Measurements from ENCODE around the gene KBTBD12.
"Not testable (repeated sequence)": the region's sequence is repeated elsewhere in the genome, so short reads cannot be mapped to it uniquely, and the experiment has no call there.

The KBTBD12 gene

DNA sequence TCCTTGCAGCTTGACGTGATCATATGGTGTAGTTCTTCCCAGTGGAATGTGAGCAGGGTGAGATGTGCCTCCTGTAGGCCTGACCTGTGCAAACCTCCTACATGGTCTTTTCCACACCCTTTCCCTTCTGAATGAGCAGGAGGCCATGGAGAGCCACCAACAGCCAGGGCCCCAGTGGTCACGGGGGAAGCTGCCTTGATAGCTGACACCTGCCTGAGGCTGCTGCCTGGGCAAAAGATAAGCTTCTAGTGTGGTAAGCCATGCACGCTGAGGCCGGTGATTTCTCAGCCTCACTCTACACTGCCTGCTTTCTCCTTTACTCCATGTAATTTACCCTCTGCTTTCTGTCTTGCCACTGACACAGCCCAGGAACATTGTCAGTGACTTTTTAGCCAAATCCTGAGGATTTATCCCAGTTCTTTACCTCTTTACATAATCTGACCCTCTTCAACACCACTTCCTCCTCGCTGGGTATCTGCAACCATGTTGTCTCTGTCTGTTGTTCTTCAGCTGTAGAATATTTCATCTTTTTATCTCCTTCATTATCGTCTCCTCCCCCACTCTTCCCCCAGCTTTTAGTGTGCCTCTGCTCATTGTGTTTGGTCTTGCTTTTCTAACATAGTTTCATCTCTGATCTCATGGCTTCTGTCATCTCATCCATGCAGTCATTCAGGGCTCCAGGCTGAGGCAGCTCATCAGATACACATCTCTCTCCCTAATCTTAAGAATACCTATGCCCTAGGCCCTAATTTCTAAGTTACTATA is 11.2 kb upstream of the KBTBD12 start:
- DNase-seq (ENCODE audit: low read depth): no peak

DNA sequence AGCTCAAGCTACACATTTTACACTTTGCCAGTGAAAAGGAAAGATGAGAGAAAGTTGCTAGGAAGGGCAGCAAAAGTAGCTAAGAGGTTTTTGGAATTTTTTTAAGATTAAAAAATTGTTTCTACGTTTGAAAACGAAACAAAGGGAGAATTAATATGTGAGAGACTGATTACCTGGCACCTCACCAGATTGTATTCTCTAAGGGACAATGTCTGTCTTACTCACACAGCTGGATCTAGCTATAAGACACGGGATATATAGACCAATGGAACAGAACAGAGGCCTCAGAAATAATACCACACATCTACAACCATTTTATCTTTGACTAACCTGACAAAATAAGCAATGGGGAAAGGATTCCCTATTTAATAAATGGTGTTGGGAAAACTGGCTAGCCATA is 9.5 kb upstream of the KBTBD12 start:
- DNase-seq (ENCODE audit: low read depth): no peak

DNA sequence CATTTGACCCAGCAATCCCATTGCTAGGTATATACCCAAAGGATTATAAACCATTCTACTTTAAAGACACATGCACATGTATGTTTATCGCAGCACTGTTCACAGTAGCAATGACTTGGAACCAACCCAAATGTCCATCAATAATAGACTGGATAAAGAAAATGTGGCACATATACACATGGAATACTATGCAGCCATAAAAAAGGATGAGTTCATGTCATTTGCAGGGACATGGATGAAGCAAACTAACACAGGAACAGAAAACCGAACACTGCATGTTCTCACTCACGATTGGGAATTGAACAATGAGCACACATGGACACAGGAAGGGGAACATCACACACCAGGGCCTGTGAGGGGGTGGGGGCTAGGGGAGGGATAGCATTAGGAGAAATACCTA is 8.4 kb upstream of the KBTBD12 start:
- not testable (repeated sequence) for DNase-seq (ENCODE audit: low read depth)

DNA sequence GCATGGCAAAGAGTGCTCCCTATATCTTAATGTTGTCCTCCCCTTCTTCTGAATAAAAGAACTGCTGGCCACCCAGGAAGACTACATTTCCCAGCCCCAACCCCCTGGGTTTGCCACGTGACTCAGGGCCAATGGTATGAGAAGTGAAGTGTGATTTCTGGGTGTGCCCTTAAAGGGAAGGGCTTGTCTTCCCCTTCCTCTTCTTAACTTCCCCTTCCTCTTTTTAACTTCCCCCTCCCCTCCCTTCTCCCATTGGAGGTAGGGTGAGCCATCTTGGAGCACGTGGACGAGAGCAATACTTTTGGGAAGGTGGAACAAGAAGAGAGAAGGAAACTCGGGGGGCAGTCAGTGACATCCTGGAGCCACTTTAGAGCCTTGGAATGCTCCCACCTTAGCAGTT is 6.8 kb upstream of the KBTBD12 start:
- DNase-seq (ENCODE audit: low read depth): no peak

DNA sequence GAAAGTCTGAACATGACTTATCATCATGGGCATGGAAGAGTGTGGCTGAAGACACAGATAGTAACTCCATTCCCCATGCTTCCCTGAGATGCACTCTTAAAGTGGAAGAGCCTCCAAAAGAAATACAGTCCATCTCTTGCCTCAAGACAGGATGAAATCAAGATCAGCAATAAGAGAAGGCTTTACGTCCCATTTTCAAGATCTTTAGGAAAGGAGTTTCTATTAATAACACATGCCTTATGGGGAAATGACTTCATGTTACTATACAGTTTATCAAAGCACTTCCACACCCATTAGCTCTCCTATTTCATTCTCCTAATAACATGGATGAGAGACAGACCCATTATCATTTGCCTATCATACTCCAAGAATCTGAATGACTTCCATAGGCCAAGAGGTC is 6.1 kb upstream of the KBTBD12 start:
- DNase-seq (ENCODE audit: low read depth): no peak

DNA sequence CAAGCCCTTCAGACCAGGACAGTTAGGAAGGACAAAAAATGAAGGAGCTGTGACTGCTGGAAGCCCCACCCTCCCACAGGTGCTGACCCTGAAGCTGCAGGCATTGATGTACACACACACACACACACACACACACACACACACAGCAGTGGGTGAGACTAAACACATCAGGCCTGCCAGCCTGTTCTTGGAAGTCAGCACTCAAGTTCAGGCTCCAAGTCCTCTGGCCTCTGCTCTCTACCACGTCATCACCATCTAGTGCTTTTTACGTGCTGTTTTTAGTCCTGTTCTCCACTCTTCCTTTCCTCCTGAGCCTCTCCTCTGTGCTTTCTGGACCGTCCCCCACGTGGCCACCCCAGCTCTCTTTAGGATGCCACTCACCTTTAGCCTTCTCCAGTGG is 5.4 kb upstream of the KBTBD12 start:
- DNase-seq (ENCODE audit: low read depth): no peak

DNA sequence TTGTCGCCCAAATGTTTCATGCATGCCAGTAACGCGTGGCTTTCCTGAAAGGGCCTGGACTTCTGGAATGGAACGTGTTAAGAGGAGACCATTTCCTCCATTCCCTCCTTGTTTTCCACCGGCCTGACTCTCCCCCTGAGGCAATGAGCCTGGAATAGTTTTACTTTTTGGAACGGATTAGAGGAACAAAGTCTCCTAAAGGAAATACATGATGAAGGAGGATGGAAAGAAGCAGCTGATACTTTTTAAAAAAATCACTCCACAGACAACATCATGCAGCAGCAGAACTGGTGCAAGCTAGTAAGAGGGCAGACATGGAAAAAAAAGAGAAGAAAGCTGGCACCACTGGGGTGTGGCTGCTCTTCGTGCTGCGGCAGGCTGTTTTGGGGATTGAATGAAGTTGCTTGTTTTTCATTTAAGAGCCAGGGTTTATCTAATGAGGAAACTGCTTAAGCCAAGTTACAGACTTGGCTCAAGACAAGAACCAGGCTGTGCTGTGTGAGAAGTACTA is 3.6 kb upstream of the KBTBD12 start:
- DNase-seq (ENCODE audit: low read depth): no peak

DNA sequence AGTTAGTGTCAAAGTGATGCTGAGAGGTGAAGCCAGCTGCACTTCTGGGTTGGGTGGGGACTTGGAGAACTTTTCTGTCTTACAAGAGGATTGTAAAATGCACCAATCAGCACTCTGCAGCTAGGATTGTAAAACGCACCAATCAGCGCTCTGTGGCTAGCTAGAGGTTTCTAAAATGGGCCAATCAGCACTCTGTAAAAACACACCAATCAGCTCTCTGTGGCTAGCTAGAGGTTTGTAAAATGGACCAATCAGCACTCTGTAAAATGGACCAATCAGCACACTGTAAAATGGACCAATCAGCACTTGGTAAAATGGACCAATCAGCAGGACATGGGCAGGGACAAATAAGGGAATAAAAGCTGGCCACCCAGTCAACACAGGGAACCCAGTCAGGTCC is 1.2 kb upstream of the KBTBD12 start:
- DNase-seq (ENCODE audit: low read depth): not testable (repeated sequence)

DNA sequence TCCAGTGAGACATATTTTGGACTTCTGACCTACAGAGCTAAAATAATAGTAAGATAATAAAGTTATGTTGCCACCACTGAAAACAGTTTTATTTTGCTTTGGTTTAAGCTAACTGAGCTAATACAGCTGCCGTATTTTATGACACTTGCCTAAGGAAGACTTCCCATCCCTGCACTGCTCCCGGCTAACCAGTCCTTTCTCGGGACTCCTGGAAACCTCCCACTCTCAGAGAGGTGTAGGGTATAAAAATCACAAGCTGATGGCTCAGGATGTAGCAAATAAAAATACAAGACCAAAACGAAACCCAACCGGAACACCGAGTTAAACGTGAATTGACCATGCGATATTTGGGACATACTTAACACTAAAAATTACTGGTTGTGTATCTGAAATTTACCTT is 448 bp upstream of the KBTBD12 start:
- DNase-seq (ENCODE audit: low read depth): no peak

DNA sequence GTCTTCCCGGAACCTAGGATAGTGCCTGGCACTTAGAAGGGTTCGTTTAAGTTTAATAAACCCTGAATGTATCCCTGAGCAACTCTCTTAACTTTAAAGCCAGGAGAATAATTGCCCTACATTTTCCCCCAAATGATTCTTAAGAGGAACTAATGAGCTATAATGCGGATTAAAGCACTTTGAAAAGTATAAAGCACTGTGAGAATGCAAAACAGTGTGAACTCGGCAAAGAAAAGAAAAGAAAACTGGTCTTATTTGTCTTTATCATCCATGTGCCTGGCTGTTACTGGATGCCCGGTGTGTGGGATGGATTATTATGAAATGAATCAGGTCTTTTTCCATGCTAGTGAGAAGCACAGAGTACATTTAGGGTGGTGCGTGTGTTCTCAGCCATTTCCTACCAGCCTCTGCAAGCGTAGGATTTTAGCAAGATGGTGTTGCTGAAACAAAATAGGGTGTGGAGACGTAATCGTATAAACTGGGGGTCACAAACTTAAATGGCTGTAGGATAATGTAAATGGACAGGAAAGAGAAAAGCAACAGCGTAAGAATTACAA is 983 bp downstream of the KBTBD12 start:
- no peak for DNase-seq (ENCODE audit: low read depth)

DNA sequence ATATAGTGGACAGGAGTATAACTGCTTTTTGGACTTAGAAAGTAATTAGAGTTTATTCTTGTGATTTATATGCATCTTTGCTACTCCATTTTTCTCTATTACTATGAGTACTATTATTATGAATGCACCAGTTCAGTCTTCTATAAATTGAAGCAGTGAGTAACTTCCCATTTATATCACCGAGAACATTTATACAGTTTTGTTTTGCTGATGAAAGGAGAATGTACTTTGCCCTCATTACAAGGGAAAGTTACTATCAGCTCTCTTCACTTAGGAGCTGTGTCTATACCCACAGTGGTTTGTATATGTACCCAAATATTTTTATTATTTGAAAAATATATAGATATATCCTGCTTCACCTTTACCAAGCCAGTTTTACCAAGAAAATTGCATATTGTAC is 5.7 kb downstream of the KBTBD12 start:
- no peak for DNase-seq (ENCODE audit: low read depth)

DNA sequence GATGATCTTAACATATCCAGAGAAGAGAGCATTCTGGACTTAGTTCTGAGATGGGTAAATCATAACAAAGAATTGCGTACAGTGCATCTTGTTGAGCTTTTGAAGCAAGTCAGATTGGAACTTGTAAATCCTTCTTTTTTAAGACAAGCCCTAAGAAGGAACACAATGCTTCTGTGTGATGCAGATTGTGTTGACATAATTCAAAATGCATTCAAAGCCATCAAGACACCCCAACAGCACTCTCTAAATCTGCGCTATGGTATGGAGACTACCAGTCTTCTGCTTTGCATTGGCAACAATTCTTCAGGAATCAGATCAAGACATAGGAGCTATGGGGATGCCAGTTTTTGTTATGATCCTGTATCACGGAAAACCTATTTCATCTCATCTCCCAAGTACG is 8.6 kb downstream of the KBTBD12 start:
- no peak for DNase-seq (ENCODE audit: low read depth)

DNA sequence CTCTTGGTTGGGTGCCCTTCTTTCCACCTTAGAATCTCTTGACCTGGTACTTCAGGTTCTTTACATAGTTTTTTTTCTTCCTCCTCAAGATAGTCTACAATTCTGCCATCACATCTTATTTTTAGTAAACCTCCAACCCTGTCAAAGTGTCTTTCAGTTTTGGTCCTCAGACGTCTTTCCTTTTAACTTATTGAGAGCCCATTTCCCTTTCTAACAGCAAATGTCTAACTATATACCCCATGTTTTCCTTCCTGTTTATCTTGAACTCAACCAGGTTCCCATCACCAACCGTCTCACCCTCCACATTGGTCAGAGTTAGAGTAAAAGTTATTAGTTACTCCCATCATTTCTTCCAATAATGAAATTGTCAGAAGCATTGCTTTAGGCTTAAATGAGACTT is 10.4 kb downstream of the KBTBD12 start:
- DNase-seq (ENCODE audit: low read depth): no peak

DNA sequence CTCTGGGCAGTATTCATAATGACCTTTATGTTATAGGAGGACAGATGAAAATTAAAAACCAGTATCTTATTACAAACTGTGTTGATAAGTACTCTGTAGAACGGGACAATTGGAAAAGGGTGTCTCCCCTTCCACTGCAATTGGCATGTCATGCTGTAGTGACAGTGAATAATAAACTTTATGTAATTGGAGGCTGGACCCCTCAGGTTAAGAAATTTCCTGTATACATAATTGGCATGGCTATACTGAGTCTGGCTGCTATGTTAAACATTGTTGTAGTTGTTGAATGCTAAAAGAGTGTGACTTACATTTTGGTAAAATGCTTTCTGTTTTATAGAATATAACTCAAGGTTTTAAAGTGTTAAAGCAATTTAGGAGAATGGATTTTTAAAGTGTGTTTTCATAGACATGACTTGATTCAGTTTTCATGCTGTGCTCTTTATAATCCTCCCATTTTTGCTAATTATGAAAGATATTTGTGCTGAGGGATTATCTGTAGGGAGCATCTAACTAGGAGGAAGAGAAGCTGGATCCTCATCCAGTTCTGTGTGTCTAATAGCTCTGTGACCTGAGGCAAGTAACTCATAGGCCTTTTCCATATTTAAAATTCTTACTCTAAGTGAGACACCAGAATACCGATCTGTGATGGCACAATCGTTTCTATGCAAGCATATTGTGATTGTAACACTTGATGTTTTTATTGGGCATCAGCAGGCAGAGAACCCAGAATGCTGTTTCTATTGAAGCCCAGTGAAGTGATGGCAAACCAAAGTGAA is 13.0 kb downstream of the KBTBD12 start:
- no peak for DNase-seq (ENCODE audit: low read depth)

DNA sequence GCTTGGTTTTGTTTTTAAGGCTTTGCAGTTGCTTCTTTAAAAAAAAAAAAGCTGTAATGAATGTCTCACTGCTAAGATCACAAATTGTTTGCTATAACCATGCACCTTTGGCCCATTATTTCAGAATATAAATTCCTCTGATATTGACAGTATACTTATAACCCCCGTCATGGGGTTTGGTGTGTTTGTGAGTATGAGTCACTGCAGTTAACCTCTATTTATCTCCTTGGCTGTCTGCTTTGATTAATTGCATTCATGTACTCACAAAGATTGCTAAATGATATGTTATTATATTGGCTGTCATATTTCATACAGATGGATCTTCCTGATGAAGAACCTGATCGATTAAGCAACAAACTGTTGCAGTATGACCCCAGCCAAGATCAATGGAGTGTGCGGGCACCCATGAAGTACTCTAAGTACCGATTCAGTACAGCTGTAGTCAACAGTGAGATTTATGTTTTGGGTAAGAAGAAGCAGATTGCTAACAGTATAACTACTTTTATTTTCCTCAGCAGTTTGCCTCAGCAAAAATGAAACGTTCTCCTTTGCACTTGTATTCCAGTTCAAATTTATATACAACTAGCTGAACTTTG is 14.9 kb downstream of the KBTBD12 start:
- no peak for DNase-seq (ENCODE audit: low read depth)

DNA sequence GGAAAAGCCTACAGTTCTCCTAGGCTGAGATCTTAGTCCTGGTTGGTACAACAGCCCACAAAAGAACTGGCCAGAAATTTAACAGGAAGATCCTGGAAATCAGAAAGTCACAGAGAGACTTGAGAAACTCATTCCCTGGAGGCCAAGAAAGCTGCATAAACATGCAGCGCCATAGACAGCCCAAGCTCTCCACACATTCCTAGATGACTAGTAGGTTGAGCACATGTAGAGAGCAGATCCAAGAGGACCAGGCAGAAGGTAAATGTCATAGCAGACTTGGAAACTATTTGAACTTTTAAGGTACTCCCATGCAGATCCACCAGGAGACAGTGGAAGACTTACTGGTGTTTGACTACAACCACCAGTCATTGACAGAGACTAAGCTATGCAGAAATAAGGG is 18.4 kb downstream of the KBTBD12 start:
- no peak for DNase-seq (ENCODE audit: low read depth)

DNA sequence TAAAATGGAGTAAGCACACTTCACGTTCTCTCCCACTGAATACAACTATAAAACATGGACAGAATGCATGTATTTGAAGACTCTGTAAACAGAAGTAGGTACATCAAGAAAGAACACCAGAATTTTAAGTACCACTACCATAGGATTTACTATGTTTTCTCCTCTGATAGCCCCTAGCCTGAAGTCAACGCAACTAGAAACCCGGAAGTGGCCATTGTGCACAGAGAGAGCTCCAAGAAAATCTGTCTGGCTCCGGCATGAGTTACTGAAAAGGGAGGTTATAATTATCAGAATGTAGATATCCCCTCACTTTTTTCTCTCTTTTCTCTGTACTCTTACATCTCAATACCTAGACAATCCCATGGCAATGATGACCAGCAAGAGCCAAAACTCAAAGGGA is 23.8 kb downstream of the KBTBD12 start:
- no peak for DNase-seq (ENCODE audit: low read depth)

DNA sequence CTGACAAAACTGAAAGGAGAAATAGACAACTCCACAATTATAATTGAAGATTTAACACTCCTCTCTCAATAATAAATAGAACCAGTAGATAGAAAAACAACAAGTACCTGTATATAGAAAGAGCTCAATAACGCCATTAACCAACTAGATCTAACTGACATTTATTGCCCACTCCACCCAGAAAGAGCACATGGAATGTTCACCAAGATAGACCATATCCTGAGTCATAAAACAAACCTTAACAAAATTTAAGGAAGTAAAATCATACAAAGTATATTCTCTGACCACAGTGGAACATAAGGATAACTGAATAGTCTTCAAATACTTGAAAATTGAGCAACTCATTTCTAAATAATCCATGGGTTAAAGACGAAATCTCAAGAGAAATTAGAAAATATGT is 25.1 kb downstream of the KBTBD12 start:
- DNase-seq (ENCODE audit: low read depth): no peak

DNA sequence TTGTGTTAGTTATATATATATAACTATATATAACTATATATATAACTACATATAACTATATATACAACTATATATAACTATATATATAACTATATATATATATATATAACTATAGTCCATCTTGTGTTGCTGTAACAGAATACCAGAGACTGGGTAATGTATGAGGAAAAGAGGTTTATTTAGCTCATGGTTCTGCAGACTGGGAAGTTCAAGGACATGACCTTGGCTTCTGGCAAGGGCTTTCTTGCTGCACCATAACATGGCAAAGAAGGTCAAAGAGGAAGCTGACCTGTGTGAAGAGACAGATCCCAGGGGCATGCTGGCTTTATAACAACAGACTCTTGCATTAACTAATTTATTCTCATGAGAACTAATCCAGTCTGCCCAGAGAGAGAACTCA is 27.6 kb downstream of the KBTBD12 start:
- no peak for DNase-seq (ENCODE audit: low read depth)

DNA sequence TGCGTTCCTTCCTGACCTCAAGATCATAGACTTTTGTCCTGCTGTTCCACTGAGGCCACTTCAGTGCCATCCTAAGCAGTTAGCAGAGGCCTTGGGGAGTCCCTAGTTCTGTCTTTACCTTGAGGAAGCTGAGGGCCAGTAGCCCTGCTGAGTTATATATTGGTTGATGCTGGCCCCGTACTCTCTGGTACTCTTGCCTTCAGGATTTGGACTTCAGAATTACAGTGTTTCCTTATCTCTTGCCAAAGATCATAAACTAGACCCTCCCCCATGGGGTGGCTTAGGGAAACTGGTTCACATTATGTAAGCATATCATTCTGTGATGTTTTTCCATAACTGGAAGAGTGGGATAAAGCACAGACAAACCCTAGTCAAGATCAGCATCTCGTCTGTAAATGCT is 33.2 kb downstream of the KBTBD12 start:
- DNase-seq (ENCODE audit: low read depth): no peak

DNA sequence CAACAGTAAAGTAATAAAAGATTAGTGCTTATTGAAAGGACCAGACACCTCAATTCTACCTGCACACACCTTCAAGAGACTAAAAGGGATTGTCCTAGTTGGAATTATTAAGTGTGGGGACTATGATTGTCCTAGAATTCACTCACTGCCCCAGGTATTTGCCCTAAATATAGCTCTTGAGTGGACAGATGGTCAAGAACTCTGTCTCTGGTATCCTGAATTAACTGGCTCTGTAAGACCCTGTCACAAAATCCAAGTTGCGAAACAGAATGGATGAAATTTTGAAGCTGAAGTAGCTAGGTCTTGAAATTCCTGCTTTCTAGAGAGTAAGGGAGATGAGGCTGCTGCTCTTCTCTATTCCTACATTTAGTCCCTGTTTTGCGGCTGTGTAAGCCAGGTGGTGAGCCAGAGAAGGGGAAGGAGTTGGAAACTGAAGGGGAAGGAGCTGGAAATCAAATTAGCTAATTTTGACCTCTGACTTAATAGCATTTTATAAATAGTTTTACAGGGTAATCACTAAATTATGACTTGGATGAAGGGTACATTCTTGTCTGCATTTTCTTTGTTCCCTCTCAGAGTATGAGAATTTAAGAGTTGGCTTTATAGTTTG is 34.5 kb downstream of the KBTBD12 start:
- no peak for DNase-seq (ENCODE audit: low read depth)

DNA sequence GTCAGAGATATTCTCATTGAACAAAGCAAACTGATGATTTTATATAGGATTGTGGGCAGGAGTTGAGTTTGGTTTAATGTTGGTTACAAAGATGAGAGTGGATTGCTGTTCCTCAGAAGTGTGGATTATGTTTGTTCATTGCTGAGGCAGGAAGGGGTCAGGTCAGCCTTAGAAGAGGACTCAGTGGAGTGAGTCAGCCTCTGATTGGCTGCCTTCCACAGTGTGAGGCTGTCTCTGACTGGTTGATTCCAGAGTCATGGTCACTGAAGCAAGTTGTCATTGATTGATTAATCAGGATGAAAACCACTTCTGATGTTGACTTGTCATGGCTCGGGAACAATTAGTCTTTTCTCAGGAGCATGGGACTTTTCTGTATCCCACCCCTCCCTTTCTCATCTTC is 36.2 kb downstream of the KBTBD12 start:
- DNase-seq (ENCODE audit: low read depth): no peak
